T-helper 1 cell (primary cell): Measurements from ENCODE around the gene ZNF775.
"Not testable (repeated sequence)": the region's sequence is repeated elsewhere in the genome, so short reads cannot be mapped to it uniquely, and the experiment has no call there.

Experiments used
- DNase-seq, 5 donors: peaks; one replicate each; pipeline ENCODE4 v3.0.0-alpha.2; 2012 to 2020

ZNF775 gene

DNA sequence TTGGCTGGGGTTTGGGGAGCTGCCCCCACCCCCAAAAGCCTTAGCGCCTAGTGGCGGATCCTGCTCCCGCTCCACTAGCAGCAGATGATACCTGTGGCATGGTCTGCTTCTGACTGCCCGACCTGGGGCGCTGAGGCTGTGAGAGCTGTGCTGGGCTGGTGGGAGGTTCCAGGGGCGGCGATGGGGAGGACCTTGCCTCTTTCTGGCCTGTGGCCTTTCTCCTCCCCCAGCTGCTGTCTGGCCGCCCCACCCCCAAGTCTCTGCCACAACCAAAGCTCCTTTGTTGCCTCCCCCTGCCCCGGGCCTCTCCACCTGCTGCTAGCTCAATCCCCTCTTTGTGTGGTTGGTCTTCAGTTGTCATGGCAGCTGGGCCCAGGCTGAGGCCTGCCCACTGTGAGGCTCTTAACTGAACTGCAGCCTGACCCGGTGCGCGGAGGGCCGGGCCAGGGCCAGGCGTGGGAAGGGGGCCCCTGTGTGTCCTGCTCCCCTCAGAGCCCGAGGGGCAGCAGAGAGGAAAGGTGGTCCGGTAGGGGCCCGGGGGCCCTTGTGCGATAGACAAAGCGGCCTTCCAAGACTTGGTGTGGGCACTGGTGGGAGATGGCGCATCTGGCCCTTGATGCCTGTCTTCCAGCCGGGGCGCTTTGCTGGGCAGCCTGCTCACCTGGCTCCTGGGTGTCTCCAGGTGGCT is 4.7 kb downstream of the ZNF775 start:
- DNase-seq: no peak

DNA sequence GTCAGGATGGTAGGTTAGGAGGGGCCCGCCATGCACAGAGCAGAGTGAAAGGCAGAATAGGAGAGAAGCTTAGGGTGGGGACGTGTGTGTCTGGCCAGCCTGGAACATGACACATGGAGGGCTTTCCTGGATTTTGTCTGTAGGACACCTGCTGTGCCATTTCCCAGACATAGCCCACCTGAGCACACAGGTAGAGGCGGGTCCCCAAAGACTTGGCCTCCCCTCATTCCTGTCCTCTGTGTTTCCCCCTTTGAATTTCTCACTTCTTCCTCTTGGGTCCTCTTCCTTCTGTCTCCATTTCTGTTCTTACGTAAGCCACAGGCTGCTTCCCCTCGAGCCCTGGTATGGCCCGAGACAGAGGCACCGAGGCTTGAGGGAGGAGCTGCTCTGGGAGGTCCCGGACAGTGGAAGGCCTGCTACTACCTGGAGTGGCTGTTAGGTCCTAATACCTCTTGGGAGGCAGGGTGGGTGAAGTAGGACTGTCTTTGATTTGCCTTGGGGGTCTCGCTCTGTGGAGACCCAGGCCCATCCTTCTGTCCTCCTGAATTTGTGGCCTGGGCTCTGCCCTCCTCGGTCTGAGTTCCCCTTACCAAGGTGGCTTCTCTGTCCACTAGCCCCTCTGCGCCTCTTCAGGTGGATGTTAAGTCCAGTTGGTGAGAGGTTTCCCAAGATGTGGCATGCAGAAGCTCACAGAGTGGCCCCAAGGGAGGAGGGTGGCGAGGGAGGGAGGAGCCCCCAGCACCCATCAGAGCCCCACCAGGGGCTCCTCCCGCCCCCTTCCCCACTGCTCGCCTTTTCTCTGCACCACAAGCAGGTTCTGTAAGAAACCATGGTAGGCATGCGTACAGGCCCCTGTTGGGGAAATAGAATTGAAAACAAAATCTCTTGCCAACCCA is 5.5 kb downstream of the ZNF775 start:
- no peak for DNase-seq

DNA sequence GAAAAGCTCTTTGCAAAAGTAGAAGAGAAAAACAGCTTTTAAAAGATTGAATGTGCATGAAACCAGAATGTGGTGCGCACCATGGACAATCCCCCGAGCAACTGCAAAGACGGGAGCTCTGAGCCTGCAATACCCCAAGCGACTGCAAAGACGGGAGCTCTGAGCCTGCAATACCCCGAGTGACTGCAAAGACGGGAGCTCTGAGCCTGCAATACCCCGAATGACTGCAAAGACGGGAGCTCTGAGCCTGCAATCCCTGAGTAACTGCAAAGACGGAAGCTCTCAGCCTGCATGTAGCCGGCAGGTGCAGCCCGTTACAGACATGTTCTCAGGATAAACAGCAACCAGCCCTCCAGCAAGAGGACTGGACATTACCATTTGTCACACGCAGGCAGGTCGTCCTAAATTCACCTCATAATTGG is 6.2 kb downstream of the ZNF775 start:
- no peak for DNase-seq

DNA sequence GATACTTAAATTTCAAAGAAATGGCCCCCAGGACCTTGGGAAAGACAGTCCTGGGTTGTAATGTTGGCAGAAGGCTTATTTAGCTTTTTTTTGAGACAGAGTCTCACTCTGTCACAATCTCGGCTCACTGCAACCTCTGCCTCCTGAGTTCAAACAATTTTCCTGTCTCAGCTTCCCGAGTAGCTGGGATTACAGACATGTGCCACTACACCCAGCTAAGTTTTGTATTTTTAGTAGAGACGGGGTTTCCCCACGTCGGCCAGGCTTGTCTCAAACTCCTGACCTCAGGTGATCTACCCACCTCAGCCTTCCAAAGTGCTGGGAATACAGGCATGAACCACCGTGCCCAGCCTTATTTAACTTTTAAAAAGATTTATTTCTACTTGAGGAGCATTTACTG is 6.8 kb downstream of the ZNF775 start:
- DNase-seq: not testable (repeated sequence)

DNA sequence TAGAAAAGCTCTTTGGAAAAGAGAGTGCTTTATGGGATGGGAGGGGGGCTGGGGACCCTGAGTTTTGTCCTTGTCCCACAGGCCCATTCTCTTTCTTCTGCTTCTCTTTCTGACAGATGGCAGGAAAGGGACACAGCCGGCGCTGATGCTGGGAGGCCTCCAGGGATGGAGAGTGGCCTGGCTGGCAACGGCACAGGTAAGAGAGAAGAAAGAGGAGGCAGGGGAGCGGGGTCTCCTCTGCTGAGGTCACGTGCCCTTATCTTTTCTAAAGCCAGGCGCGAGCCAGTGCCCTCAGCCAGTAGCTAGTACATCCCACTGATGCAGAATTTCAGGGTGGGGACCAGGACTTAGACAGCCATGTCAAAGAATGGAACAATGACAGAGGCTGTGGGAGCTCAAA is 9.2 kb downstream of the ZNF775 start:
- no peak for DNase-seq

DNA sequence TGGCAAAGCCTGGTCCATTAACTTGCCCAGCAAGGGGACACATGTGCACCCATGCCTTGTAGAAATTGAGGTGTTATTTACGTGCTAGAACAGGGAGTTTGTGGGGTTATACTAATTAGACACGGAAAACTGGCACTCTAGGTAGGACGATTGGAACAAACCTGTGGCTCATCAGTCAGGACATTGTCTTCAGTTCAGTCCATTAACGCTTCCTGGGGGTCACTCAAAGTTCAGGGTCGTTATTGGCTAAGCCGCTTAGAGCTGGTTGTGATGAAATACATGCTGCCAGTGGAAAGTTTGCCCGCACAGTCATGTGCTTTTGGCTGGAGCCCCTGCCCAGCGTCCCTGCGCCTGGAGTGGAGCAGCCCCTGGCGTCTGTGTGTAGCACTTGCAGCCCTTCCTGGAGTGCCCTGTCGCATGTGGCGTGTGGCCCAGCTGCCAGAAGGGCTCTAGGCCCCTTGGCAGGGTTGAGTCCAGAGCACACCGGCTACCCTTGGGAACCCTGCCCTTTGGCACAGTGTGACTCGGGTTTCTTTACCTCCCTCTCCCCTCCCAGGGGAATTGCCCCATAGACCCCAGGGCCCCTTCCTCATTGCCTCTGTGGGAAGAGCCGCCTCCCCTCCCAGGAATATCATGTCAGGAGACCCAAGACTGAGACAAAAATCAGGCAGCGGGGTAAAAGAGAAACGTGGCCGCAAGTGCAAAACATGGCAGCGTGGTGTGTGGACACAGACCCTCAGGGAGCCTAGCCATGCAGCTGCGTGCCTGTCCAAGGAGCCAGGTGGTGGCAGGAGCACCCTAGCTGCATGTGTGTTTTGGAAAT is 9.8 kb downstream of the ZNF775 start:
- DNase-seq: no peak

DNA sequence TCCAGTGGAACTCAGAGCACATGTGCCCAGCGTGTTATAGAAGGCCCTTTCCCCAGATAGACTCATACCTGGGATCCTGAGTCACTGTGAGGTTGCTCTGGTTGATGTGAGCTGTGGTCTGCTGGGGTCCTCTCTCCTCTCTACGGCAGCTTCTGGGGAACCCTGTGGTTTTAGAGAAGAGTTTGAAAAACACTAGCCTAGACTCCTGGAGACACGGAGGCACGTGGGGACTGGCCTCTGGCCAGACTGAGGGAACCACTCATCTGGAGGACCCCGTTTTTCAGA is 10.3 kb downstream of the ZNF775 start:
- no peak for DNase-seq

DNA sequence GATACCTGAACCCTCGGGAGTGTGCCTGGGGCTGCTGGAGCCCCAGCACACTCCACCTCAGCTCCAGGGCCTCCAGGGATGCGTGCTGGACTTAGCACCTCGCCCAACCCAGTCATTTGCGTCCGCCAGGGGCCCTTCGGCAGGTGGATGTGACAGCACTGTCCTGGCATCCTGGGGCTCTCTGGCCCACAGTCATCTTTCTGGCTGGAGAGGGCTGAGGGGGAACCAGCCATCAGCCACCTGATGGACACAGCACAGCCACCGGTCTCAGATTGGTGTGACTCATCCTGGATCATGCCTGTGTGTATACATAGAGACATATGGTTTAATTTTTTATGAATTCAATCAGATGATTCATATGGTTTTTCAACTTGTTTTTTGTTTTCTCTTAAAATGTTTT is 11.1 kb downstream of the ZNF775 start:
- DNase-seq: no peak

DNA sequence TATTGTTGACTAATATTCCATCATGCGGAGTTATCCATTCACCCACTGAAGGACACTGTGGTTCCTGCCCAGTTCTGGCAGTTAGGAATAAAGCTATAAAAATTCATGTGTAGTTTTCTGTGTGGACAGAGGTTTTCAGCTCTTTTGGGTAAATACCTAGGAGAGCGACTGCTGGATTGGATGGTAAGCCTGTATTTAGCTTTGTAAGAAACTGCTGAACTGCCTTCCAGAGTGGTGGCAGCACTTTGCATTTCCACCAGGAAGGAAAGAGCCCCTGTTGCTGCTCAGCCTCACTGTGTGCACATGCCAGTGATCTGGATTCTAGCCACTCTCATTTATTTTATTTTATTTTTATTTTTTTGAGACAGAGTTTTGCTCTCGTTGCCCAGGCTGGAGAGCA is 14.2 kb downstream of the ZNF775 start:
- DNase-seq: no peak

DNA sequence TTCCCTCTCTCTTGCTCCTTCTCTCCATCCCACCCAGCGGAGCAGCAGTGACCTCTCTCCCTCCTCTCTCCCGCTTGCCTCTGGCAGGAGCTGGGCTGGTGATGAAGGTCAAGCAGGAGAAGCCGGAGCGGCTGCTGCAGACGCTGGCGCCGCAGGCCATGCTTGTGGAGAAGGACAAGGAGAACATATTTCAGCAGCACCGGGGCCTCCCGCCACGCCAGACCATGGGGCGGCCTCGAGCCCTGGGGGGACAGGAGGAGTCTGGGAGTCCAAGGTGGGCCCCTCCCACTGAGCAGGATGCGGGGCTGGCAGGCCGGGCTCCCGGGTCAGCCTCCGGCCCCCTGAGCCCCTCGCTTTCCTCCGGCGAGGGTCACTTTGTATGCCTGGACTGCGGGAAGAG is 17.3 kb downstream of the ZNF775 start:
- DNase-seq: no peak

DNA sequence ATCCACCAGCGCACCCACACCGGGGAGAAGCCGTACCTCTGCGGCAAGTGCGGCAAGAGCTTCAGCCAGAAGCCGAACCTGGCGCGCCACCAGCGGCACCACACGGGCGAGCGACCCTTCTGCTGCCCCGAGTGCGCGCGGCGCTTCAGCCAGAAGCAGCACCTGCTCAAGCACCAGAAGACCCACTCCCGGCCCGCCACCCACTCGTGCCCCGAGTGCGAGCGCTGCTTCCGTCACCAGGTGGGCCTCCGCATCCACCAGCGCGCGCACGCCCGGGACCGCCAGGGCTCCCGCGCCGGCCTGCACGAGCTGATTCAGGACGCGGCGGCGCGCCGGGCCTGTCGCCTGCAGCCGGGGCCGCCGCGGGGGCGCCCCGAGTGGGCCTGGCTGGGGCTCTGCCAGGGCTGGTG is 17.7 kb downstream of the ZNF775 start:
- no peak for DNase-seq

DNA sequence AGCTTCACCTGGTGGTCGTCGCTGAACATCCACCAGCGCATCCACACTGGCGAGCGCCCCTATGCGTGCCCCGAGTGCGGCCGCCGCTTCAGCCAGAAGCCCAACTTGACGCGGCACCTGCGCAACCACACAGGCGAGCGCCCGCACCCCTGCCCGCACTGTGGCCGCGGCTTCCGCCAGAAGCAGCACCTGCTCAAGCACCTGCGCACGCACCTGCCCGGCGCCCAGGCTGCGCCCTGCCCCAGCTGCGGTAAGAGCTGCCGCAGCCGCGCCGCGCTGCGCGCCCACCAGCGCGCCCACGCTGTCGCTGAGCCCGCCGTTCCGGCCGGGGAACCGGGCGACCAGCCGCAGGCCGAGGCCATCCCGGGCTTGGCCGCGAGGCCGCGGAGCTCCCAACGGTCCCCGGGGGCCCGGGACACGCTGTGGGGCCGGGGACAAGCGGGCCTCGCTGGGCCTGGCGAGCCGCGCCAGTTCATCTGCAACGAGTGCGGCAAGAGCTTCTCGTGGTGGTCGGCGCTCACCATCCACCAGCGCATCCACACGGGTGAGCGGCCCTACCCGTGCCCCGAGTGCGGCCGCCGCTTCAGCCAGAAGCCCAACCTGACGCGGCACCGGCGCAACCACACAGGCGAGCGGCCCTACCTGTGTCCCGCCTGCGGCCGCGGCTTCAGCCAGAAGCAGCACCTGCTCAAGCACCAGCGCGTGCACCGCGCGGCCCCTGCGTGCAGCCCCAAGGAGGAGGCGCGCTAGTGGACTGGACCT is 18.4 kb downstream of the ZNF775 start:
- no peak for DNase-seq

DNA sequence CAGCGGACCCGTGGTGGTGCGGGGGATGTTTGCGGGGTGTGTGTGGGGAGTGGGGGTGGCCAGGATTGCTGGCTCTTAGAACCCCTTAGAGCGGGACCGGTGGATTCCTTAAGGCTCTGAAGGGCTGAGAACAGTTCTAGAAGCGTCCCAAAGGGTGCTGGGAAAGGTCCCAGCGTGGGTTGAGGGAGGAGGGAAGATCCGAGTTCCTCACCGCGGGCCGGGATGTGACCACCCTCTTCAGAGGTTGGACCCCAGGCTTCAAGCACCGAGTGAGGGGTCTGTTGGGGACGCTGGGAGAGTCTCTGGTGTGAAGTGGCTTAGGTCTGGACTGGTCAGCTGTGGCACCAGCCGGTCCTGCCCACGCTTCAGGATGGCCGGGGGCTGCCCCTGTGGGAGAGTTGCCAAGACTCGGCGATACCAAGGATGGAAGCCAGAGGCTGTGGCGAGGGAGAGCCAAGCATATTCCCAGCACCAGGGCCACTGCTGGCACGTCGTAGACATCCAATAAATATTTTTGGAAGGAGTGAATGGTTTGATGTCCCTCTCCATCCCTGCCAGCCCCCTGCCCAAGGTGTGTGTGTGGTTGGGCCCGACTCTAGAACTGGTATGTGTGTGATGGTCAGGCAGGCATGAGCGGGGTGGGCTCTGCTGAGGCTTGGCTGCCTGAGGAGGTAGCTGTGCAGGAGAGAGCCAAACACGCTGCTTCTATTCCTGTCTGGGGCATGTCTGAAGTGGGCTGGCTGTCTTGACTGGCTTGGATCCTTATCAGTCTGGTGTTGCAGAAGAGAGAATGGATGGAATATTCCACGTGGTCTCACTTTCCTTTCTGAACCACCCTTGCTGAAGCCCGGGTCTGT is 19.2 kb downstream of the ZNF775 start:
- no peak for DNase-seq

DNA sequence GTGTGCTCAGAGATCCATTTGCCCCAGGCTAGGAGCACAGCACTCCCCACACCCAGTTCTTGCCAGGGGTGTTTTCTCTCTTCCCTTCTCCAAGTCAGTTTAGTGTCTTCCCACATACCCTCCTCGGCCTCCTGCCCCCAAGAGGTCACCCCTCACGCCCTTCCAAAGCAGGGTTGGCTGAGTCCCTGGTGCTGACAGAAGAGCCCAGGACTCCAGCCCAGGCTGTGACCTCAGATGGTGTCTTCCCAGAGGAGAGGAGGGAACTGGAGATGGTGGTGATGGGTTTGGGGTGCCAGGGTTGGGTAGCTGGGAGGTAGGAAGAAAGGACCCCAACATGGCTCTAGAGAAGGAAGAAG is 19.8 kb downstream of the ZNF775 start:
- no peak for DNase-seq

DNA sequence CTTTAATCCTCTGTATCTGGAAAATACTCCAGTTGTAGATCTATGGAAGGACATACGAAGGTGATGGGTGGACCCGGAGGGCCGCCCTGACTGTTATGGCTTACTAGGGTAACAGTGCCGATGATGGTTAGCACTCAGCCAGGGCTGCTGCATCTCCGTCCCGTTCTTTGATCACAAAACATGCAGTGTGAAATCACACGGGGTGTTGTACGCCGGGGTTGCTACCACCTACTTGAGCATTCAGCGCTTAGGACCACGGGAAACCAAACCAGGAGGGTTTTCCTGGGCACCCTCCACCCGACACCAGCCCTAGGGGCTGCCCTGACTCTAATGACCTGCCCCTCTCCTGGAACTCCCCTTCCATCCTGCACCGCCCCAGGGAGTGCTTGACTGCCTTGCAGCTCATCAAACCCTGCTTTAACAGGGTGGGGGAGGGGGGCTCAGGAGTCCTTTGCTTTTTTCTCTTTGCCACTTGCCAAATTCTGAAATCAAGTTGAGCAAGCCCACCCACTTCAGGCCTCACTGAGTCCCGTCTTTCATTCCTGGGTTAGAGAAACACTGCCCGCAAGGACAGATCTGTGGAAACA is 20.4 kb downstream of the ZNF775 start:
- no peak for DNase-seq

DNA sequence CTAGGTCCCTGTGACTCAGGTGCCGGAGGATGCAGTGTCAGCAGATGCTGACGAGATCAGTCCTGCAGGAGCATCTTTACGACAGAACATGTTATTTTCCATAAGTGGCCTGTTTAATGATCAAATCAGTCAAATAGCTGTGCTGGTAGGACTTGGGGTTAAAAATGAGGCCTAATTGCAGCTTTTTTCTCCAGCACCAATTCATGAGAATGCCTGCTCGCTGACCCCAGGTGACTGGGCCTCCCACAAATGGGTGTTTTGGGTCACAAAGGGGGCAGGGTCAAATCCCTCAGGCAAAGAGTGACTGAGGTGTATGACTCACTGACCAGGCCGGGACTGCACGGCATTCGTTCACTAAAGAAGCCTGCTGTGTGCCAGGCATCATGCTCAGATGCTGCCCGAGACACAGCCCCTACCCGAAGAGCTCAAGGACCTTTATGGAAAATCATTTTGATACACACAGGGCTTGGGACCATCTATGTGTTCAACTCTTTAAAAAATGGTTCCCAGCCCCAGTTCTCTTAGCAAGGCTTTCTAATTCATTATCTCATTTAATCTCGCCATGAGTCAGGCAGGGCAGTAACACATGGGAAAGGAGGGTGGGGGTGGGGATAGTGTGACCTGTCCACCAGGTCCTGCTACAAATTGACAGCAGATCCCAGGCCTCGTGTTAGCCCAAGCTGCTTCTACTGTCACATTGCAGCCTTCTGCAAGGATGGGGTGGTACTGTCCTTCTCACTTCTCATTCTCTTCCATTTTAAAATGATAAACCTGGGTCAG is 21.1 kb downstream of the ZNF775 start:
- DNase-seq: no peak

DNA sequence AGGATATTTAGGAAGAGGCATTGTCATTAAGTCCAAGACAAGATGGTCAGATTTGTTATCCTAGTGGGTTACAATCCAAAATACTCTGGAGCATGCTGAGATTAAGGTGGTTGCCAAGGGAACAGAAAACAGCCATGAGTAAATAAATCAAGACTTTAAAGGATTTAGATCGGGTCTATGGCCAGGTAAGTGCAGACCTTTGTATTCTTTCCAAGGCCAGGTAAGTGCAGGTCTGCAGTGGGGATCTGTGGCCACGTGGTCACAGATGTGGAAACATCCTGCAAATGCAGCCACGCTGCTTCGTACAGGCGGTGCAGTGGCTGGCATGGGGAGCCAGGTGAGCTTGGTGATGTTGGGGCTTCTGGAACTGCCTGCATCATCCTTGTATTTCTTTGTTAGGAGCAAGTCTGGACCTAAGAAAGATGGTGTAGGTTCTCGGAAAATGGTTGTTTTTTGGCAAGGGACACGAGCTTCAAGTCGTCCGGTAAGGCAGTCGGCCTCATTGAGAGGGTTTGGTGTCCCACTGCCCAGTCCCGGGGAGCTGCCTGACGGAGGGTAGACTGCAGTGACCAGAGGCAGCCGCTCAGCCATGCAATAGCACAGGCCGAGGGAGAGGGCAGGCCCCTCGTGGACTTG is 21.8 kb downstream of the ZNF775 start:
- DNase-seq: no peak

DNA sequence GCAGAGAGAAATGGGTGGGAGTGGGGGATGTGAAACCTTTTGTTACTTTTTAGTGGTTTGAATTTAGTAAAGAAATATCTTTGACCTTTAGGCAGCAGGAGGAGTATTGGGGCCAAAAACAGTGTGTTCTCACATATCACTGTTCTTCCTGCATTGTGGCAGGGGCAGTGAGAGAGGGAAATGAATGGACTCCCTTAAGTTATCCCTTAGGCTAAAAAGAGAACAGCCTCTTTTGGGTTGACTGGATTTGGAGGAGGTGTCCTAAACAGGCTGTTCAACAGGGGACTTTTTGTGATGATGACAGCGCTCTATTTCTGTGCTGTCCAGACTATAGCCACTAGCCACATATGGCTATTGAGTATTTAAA is 22.3 kb downstream of the ZNF775 start:
- no peak for DNase-seq

DNA sequence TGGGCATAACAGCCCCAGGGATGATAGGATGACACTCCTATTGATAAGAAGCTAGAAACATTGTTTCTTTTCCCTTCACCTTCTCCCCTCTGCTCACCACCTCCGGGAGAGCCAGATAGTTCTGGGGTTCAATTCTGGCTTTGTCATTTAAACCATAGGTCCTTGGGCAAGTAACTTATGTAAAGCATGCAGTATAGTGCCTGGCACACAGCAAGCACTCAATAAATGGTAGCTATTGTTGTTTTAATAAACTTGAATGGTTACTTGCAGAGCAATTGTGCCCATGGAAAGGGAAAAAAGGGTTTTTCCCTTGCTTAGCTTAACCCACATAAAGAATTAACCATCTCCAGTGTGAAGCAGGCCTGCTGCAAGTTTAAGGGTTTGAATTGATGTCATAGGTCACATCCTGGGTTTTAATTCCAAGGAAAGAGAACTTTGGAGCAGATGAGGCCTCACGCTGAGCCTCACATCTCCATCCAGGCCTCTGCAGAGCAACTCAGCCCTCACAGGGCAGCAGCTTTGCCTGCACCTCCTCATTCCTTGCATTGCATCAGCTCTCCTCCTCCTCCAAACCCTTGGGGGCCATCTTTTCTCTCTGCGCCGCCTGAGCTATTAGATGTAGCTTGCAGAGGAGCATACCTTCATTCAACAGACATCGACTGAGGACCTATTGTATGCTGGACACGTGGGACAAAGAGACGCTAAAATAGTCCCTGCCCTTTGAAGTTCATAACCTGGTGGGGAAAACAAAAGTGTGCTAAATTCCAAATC is 22.9 kb downstream of the ZNF775 start:
- DNase-seq: no peak
